BLaER1 (cell line): ENCODE data around the gene ZXDA.

Source experiments
- H3K27ac ChIP-seq: shearing (Covaris generic); formaldehyde crosslinking; 2 replicates; pipeline ENCODE4 v1.8.1; 2022
- H3K27me3 ChIP-seq: shearing (Covaris generic); formaldehyde crosslinking; 2 replicates; pipeline ENCODE4 v1.8.1; 2022
- H3K36me3 ChIP-seq: shearing (Covaris generic); formaldehyde crosslinking; 2 replicates; pipeline ENCODE4 v1.8.1; 2022
- H3K4me1 ChIP-seq: shearing (Covaris generic); formaldehyde crosslinking; 2 replicates; pipeline ENCODE4 v1.8.1; 2022
- H3K4me2 ChIP-seq: shearing (Covaris generic); formaldehyde crosslinking; 2 replicates; pipeline ENCODE4 v1.8.1; 2022
- H3K4me3 ChIP-seq: shearing (Covaris generic); formaldehyde crosslinking; 2 replicates; pipeline ENCODE4 v1.8.1; 2022
- H3K9ac ChIP-seq: shearing (Covaris generic); formaldehyde crosslinking; 2 replicates; pipeline ENCODE4 v1.8.1; 2022
- H3K9me3 ChIP-seq: shearing (Covaris generic); formaldehyde crosslinking; 2 replicates; pipeline ENCODE4 v1.8.1; 2022
- H4K20me1 ChIP-seq: shearing (Covaris generic); formaldehyde crosslinking; 2 replicates; pipeline ENCODE4 v1.8.1; 2022
- Cebpa-rat ChIP-seq: shearing (Covaris generic); IDR thresholded peaks from 2 replicates; pipeline ENCODE4 v1.8.1; 2022

Gene ZXDA

GRCh38 chrX:57899064-57899463 is 11.2 kb downstream of the ZXDA start:
- no peaks in the 10 kb centered on the region for H3K9me3 ChIP-seq
- no peak for TF ChIP-seq Cebpa-rat

GRCh38 chrX:57871463-57871862 is 38.8 kb downstream of the ZXDA start:
- H3K4me3 ChIP-seq, result no peak overlapping the region
- H3K27ac ChIP-seq, result no peak overlapping the region
- H3K4me2 ChIP-seq, result no peak overlapping the region
- H3K9me3 ChIP-seq, result peaks cover 35% of the 10 kb centered on the region
- no peaks in the 10 kb centered on the region for H3K4me1 ChIP-seq
- H3K9ac ChIP-seq, result no peak overlapping the region
- no peak for TF ChIP-seq Cebpa-rat
- H4K20me1 ChIP-seq, result no peaks in the 10 kb centered on the region
- H3K27me3 ChIP-seq, result no peaks in the 10 kb centered on the region
- no peaks in the 10 kb centered on the region for H3K36me3 ChIP-seq

More at GRCh38 chrX:57899064-57899463, 11.2 kb downstream of the ZXDA start:
- no peaks in the 10 kb centered on the region for H3K27me3 ChIP-seq
- H3K4me1 ChIP-seq, result no peaks in the 10 kb centered on the region
- H4K20me1 ChIP-seq, result no peaks in the 10 kb centered on the region
- H3K36me3 ChIP-seq, result no peaks in the 10 kb centered on the region
- no peak overlapping the region for H3K4me2 ChIP-seq
- no peak overlapping the region for H3K27ac ChIP-seq
- H3K4me3 ChIP-seq, result no peak overlapping the region
- H3K9ac ChIP-seq, result no peak overlapping the region
